GM18858 (cell line): ENCODE results near the gene NCAPD3.
"Not testable (repeated sequence)": the region's sequence is repeated elsewhere in the genome, so short reads cannot be mapped to it uniquely, and the experiment has no call there.

Experiments
- ATAC-seq: cut with Tn5 transposase; IDR thresholded peaks from one replicate; pipeline ENCODE4 v1.9.1; 2021; ENCODE audit not compliant: unreplicated experiment

NCAPD3 gene

GRCh38 chr11:134139873-134140331 lies 83.9 kb downstream of the NCAPD3 start:
- ATAC-seq, result no peak

GRCh38 chr11:134139303-134139872 lies 84.4 kb downstream of the NCAPD3 start:
- ATAC-seq, result no peak

GRCh38 chr11:134138376-134138775 lies 85.4 kb downstream of the NCAPD3 start:
- no peak for ATAC-seq

GRCh38 chr11:134134167-134134566 lies 89.6 kb downstream of the NCAPD3 start:
- no peak for ATAC-seq

GRCh38 chr11:134132808-134133207 lies 91.0 kb downstream of the NCAPD3 start:
- ATAC-seq, result no peak

GRCh38 chr11:134131628-134132244 lies 92.0 kb downstream of the NCAPD3 start:
- ATAC-seq, result no peak

- no peak for ATAC-seq
Observed at GRCh38 chr11:134126217-134126822, 97.4 kb downstream of the NCAPD3 start.

- ATAC-seq, result no peak
Observed at GRCh38 chr11:134125507-134125906, 98.3 kb downstream of the NCAPD3 start.

GRCh38 chr11:134124660-134125451 lies 98.9 kb downstream of the NCAPD3 start:
- ATAC-seq, result no peak

GRCh38 chr11:134120921-134121526 lies 102.7 kb downstream of the NCAPD3 start:
- no peak for ATAC-seq

GRCh38 chr11:134120143-134120850 lies 103.5 kb downstream of the NCAPD3 start:
- ATAC-seq, result no peak

- ATAC-seq, result no peak
Observed at GRCh38 chr11:134119094-134119493, 104.7 kb downstream of the NCAPD3 start.

GRCh38 chr11:134118006-134118405 lies 105.8 kb downstream of the NCAPD3 start:
- ATAC-seq, result no peak

GRCh38 chr11:134116210-134116609 lies 107.6 kb downstream of the NCAPD3 start:
- no peak for ATAC-seq

- ATAC-seq, result not testable (repeated sequence)
Observed at GRCh38 chr11:134113787-134114186, 110.0 kb downstream of the NCAPD3 start.

GRCh38 chr11:134110252-134110815 lies 113.4 kb downstream of the NCAPD3 start:
- ATAC-seq, result no peak
